NCI-H510A treated with DMSO at 0.1 percent for 48 hours (cell line): ENCODE results near the gene OR4Q3.
"Not testable (repeated sequence)": the region's sequence is repeated elsewhere in the genome, so short reads cannot be mapped to it uniquely, and the experiment has no call there.

Experiments
- DNase-seq: peaks from one replicate; lab custom pipeline; 2025; lab: John Stamatoyannopoulos, UW

Gene OR4Q3

DNA sequence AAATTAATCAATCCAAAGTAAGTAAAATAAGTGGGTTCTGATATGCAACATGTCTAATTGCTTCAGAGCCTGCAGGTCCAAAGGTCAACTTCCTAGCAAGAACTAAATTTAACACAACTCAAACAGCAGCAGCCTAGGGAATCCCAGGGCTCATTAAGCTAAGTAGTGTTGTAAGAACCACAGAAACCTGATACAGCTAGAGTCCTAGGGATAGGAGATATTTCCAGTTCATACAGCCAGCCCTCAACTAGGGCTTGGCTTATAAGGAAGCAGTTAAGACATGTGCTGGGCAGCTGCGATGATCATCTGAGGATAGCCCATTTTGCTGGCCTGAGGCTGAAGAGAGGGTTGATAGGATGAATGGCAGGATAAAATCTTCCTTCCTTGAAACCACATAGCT is at the start of gene OR4Q3:
Gene OR4Q3, plus strand, starts transcription at position 316 of the 400 bp plus-strand sequence.
- DNase-seq, result no peak

DNA sequence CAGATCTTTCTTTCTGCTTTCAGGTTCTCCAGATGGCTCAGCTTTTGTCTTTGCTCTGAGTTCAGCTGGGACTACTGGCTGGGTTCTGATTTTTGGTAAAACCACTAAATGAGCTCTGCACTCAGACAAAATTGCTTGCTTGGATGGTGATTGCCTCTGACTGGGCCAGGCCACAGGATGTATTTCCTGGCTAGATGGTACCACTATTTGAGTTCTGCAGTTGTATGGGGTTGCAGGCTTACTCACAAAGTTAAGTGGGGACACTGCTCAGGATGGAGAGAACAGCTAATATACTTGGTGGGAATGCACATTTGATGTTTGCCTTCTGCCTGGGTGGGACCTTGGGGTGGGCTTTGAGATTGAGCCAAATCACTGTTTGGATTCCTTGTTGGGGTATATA is 14.0 kb upstream of the OR4Q3 start:
- DNase-seq, result no peak

GRCh38 chr14:19729763-19730162 is 13.6 kb upstream of the OR4Q3 start:
- no peak for DNase-seq

DNA sequence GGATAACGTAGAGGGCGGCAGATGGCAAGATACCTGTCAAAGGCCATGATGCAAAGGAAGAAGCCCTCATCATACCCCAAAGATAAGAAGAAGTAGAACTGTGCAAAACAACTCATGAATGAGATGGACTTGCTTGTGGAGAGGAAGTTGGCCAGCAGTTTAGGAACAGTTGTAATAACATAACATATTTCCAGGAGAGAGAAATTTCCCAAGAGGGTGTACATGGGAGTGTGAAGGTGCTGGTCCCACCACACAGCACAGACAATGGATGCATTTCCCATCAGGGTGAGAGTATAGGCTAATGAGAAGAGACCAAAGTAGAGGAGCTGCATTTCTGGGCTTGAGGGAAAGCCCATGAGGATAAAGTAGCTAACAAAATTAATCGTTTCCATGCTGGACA is 9.5 kb upstream of the OR4Q3 start:
- DNase-seq, result not testable (repeated sequence)

GRCh38 chr14:19752316-19752715 is 8.9 kb downstream of the OR4Q3 start:
- DNase-seq, result not testable (repeated sequence)

- DNase-seq, result no peak
Observed at GRCh38 chr14:19754172-19754571, 10.8 kb downstream of the OR4Q3 start.

- DNase-seq, result not testable (repeated sequence)
Observed at GRCh38 chr14:19771491-19771890, 28.1 kb downstream of the OR4Q3 start.

DNA sequence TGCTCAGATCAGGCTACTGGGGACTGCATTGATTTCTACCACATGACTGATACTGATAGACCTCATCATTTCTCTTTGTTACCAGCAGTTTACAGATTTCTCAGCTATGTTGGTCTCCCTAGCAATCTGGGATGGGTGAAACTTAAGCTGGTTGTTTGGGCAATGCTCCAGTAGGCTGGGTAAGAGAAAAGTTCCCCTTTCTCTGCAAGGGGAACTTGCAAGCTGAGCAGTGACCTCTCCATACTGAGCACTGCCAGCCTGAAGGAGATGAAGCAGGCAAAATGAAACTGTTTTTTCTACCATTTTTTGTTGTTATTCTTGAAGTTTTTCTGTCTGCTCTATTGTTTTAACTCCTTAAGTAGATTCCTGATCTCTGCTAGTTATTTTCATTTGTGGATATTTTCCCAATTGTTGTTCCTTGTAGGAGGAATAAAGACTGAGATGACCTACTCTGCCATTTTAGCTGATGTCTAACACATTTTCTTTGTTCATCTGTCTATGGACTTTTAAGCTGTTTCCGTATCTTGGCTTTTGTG is 28.6 kb downstream of the OR4Q3 start:
- DNase-seq, result no peak

DNA sequence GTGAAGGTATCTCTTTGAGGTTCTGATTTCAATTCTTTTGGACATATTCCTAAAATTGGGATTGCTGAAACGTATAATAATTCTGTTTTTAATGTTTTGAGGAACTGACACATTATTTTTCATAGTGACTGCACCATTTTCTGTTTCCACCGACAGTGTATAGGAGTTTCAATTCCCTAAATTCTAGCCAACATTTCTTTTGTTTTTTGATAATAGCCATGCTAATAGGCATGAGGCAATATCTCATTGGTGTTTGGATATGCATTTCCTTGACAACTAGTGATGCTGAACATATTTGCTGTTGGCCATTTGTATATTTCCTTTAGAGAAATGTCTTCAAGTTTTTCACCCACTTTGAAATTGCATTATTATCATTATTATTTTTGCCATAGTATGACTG is 29.1 kb downstream of the OR4Q3 start:
- DNase-seq, result not testable (repeated sequence)

- DNase-seq, result not testable (repeated sequence)
Observed at GRCh38 chr14:19773204-19773603, 29.8 kb downstream of the OR4Q3 start, which contains the start of gene OR4M1. Gene OR4M1, plus strand, starts transcription at chr14:19773504. Its CDS starts 6,819 bp downstream, at chr14:19780323.

- no peak for DNase-seq
Observed at GRCh38 chr14:19775587-19775986, 32.2 kb downstream of the OR4Q3 start.

- not testable (repeated sequence) for DNase-seq
Observed at GRCh38 chr14:19785848-19786247, 42.5 kb downstream of the OR4Q3 start.

DNA sequence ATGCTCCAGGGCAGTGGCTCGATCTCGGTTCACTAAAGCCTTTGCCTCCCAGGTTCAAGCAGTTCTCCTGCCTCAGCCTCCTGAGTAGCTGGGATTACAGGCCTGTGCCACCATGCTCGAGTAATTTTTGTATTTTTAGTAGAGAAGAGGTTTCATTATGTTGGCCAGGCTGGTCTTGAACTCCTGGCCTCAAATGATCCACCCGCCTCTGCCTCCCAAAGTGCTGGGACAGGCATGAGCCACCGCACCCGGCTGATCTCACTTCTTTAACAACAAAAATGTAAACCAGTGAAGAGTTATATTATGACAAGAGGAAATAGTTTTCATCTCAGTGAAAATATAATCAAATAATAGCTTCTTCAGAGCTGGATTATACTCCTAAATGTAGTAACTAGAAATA is 43.9 kb downstream of the OR4Q3 start:
- not testable (repeated sequence) for DNase-seq

GRCh38 chr14:19788150-19788549 is 44.8 kb downstream of the OR4Q3 start:
- not testable (repeated sequence) for DNase-seq

DNA sequence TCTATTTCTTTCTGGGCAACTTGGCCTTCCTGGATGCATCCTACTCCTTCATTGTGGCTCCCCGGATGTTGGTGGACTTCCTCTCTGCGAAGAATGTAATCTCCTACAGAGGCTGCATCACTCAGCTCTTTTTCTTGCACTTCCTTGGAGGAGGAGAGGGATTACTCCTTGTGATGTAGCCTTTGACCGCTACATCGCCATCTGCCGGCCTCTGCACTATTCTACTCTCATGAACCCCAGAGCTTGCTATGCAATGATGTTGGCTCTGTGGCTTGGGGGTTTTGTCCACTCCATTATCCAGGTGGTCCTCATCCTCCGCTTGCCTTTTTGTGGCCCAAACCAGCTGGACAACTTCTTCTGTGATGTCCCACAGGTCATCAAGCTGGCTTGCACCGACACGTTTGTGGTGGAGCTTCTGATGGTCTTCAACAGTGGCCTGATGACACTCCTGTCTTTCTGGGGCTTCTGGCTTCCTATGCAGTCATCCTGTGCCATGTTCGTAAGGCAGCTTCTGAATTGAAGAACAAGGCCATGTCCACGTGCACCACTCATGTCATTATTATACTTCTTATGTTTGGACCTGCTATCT is 53.2 kb downstream of the OR4Q3 start:
- not testable (repeated sequence) for DNase-seq
